Adrenal gland (tissue), 5 donors: ENCODE data around the gene TBCE.

Source experiments
- CTCF ChIP-seq, 6 experiments: fragments of 450-650 bp in 4 of 6; fragments of 200-600 bp in 2 of 6; sonication (generic) in 1 of 6; IDR thresholded peaks; 1 replicate in 5 of 6; 2 replicates in 1 of 6; pipeline versions ENCODE4 v1.5.1 to v1.8.0; 2016 to 2021; ENCODE audit warnings: antibody characterized with exemption in 6 of 6, mild to moderate bottlenecking in 2 of 6, moderate library complexity in 1 of 6
- POLR2A ChIP-seq, 2 donors: fragments of 450-650 bp; IDR thresholded peaks; one replicate each; pipeline ENCODE4 v1.6.1; 2017; ENCODE audit warnings: antibody characterized with exemption in 2 of 2, mild to moderate bottlenecking in 2 of 2, moderate library complexity in 1 of 2
- donor health status: DM: no; HTN: no; CAD: no.

DNA sequence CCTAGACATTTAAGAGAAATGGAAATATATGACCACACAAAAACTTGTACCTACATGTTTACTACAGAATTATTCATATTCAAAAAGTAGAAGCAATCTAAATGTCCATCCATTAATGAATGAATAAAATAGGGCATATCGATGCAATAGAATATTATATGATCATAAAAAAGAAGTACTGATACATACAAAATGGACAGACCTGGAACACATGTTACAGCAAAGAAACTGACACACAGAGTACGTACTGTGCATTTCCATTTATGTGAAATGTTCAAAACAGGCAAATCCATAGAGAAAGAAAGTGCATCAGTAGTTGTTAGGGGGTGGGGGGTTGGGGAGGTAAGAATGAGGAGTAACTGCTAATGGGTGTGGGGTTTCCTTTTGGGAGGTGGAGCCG lies 97.8 kb downstream of the TBCE start:
- no peak for TF ChIP-seq CTCF (IDR thresholded peaks at IDR 0.05)
- TF ChIP-seq POLR2A (IDR thresholded peaks at IDR 0.05), result no peak
